Stimulated activated CD8-positive, alpha-beta memory T cell treated with anti-CD3 and anti-CD28 coated beads, Interleukin-4, amount 100 ng/mL, for 24 hours (primary cell): ENCODE results near the gene GJC2.

ENCODE experiments used
- DNase-seq: peaks from one replicate; pipeline ENCODE4 v3.0.0-alpha.2; 2020; ENCODE audit warnings: low read depth

The GJC2 gene

DNA sequence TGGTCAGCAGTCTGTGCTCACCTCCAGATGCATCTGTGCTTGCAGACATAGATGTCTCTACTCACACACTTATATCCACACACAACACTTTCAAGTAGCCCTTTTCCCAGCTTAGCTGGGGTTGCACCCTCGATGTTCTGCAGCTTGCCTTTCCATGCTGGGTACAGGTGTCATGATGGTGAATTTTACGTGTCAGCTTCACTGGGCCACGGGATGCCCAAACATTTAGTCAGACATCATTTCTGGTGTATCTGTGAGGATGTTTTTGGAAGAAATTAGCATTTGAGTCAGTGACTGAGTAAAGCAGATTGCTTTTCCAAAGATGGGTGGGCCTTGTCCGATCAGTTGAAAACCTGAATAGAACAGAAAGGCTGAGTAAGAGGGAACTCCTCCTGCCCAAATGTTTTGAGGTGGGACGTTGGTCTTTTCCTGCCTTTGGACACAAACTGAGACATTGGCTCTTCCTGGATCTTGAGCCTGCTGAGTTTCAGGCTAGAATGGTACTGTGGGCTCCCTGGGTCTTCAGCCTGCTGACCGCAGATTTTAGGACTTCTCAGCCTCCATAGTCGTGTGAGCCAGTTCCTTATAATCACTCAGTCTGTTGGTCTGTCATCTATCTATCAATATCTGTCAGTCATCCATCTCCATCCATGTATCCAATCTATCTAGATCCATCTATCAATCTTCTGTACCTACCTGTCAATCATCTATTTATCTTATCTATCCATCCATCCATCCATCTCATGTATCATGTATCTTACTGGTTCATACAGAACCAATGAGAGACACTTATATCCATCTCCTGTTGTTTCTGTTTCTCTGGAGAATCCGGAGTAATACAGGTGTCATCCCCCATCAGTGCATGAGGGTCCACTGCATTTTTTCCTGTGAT is 45.4 kb downstream of the GJC2 start:
- no peak for DNase-seq

DNA sequence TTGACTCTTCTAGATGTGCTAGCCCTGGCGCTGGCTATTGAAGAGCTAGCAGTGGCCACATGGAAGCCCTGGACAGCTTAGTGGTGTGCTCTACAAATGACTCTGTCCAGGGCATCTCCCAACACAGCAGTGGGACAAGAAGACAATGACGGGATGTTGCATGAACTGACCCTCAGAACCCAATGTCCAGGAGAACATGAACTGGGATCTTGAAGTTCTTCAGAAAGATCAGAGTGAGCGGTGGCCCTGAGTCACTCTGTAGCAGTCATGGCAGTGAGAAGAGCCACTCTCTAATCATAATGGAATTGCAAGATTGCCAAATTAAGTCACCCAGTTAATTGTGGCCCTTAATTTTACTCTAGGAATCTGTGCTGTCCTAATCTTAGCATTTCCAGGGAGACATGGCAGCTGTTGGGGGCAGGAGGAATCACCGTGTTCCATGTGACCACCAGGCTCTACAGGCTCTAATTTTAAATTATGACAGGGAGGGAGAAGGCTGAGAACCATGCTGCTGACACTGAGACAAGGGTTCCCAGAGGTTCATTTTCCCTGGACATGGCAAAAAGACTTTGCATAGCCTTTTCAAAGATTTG is 47.9 kb downstream of the GJC2 start:
- DNase-seq: no peak

DNA sequence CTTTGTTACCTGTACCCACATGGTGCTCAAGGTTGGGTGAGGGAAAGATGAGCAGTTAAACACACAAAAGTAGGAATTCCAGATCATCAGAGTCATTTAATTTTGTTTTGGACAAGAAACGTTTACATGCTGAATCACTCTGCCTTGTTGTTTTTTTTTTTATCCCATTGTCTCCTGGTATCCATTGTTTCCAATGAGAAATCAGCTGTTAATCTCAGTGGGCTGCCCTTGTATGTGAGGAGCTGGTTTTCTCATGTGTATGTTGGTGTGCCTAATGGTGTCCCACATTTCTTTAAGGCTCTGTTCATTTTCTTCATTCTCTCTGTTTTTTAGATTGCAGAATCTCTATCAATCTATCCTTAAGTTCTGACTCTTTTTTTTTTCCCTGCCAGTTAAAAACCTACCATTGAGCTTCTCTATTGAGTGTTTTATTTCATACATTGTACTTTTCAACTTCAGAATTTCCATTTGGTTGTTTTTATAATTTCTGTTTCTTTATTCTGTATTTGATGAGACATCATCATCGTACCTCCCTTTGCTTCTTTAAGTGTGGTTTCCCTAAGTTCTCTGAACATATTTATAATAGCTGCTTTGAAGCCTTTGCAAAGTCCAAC is 49.4 kb downstream of the GJC2 start:
- DNase-seq: no peak

DNA sequence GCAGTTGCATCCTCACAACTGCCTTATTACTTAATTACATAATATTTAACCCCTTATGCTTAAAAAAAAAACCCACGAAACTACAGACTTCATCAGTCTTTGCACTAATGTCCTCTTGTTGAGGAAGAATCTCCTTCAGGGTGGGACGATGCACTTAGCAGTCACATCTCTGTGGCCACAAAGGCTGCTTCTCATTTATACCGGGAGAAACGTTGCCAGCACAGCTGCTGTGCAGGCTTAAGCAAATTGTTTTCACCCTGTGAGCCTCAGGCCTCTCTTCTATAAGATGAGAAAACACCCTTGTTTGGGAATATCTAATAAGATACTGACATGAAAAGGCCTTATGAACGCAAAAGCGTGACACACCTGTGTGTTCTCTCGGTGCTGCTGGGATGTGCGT is 55.2 kb downstream of the GJC2 start:
- DNase-seq: no peak

DNA sequence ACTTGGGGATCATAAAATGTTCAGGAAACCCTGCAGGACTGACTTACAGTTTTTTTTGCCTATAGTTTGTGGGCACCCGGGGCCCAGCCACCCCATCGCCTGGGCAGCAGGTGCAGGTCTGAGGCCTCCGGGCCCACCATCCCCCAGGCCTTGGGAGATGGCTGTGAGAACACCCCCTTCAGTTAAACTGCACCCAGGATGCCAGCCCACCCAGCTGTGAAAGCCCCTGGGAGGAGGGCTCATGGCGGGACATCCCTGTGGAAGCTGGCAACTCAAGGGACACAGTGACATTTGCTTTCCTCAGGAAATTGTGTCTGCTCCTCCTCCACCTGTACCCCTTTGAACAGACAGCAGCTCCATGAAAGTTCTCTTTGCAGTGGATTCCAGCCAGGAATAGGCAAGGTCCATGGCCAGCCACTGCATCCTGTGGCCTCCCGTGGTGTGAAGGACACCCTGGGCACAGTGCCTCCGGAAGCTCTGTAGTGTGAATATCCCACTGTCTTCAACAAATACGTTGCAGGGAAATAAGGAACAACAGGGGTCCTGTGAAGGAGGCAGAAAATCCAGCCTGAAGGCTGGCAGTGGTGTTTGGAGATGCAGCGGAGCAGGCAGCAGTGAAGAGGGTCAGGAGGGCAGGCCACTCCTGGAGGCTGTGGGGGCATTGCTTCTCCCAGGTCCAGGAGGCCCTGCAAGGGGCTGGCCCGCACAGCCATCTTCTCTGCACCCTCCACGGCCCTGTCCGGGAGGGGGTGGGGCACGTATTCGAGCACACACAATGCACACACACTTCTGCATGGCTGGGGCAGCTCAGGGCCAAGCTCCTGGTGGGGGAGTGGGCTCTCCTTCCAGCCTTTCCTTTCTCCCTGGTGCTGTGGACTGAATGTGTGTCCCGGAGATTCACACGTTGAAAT is 56.1 kb downstream of the GJC2 start:
- no peak for DNase-seq

DNA sequence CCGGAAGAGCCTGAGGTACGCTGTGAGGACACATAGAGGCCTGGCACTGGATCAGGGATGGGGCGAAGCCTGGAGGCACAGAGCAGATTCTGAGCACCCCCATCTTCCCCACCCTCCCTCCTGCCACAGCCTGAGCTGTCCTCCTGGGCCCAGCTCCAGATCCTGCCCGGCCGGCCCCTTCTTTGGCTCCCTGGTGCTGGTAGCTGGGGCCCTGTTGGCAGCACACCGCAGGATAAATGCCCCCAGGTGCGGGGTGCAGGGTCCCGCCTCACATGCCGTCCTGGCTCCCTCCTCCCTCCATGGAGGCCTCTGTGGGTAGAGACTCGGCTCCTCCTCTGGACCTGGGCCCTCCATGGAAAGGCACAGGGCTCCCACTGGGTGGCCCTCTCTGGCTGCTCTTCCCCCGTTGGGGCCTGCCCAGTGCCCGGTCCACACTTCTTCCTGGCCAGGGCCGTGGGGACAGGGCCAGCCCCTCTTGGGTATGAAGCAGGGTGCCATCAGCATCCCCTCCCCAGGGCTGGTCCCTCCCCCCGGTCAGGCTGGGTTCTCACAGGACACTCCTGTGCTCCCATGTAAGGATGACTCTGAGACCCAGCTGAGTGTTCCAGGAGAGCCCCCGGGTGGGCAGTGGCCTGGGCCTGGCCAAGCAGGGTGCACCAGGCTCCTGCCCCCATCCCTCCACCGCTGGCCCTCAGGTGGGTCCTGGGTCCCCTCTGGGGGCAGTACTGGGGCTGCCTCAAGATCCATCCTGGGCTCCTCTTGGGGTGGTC is 57.0 kb downstream of the GJC2 start:
- DNase-seq: no peak

DNA sequence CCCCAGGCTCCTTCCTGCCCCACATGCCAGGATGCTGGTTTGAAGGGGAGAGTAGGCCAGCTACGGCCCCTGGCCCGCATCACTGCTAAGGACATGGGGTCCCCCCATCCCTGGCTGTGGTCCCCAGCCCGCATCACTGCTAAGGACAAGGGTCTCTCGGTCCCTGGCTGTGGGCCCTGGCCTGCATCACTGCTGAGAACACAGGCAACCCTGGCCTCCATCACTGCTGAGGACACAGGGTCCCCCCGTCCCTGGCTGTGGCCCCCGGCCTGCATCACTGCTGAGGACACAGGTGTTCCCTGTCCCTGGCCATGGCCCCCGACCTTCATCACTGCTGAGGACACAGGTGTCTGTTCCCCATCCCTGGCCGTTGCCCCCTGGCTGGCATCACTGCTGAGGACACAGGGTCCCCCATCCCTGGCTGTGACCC is 57.7 kb downstream of the GJC2 start:
- DNase-seq: no peak

DNA sequence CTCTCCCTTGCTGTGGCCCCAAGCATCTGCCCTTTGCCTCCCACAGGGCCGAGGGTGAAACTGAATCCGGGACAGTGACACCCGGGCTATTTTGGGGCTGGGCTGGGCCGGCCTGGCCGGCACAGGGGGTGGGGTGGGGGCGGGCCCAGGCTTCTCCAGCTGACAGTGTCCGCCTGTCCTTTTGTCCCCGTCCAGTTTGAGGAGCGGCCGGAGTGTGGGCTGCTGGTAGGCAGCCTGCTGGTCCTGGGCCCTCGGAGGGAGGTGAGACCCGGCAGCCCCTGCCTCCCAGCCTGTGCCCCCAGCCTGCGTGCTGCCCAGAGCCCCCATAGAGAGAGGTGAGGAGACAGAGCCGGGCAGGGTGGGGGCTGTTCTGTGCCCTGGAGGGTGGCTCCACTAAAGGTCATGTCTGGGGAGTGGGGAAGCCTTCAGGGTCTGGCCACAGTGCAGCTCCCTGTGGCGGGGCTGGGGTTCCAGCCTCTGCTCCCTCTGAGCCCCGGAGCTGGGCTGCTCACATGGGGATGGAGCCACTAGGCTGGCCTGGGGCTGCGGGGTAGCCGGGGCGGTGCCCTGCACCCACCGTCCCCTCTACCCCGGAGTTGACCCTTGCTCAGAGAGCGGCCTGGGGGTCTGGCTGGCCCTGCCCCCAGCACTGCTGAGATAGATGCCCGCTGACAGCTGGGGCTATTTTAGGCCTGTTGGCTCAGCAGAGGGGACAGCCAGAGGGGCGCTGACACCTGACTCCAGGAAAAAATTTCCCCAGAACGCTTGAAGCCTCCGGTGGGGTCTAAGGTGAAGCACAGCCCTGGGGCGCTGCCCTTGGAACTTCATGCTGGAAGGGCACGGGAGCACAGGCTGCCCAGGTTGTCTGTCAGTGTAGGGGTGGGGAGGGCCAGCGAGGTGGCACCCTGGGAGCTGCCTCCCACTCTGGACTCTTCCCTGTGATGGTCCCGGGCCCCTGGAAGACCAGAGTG is 58.4 kb downstream of the GJC2 start, which contains the start of gene OBSCN:
Gene OBSCN (plus strand): TSS at position 194 of the 971 bp plus-strand sequence. CDS start 3,740 bp downstream, outside the sequence.
- no peak for DNase-seq

DNA sequence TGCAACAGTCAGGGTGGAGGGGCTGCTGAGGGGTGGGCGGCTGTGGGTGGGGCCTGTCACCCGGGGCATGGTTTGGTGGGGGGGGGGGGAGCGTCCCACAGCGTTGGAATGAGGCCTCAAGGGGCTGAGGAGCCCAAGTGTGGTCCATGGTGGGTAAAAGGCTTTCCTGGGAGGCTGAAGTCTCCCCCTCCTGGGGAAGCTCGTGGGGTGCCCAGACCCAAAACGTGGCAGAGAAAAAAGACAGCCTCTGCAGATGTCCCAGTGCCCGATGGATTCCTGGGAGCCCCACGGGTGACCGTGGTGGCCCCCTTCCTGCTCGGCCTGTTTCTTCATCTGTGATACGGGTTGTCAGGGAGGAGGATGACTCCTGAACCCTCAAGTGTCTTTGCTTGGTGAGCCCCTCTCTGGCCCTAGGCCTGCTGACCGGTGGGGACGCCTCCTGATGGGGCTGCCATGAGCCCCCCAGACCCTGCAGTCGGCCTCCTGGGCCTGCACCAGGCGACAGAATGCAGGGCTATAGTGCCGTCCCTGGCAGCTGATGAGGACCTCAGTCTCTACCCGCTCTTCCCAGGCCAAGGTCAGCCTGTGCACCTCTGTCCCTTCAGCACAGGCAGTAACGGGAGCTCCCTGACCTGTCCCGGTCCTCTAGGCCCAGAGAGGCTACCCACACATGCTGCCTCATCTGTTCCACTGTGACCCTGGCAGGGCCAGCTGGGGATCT is 59.3 kb downstream of the GJC2 start:
- no peak for DNase-seq
